ENCODE data around the gene AMFR.

DNA sequence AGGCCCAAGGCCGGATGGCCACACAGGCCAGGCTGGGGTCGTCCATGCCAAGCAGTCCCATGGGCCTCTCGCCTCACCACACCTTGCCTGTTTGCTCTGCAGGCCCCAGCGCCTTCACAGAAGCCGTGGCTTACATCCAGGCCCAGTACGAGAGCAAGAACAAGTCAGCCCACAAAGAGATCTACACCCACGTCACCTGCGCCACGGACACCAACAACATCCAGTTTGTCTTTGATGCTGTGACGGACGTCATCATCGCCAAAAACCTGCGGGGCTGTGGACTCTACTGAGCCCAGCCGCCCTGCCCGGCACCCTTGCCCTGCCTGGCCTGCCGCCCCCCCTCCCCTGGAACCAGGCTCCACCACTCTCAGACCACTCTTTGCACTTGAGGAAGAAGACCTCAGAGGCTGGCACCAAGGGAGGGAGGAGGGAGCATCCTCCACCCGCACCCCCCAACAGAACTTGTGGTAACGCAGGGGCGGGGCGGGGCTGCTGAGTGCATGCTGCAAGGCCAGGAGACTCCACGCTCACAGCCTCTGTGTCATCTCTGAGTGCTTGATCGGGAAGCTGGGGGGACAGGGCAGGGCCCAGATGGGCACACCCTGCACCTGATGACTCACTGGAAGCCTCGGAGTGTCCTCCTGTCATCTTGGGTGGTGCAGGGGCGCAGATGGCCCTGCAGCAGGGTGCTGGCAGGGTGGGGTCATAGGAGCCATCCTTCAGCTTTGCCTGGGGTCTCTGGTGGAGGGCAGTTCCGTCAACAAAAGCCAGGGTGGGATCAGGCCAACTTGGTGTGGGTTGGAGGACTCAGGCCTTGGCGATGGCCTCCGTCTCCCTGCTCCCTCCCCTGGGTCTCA is 81.5 kb downstream of the AMFR start:
- TF ChIP-seq, protein P1, sequence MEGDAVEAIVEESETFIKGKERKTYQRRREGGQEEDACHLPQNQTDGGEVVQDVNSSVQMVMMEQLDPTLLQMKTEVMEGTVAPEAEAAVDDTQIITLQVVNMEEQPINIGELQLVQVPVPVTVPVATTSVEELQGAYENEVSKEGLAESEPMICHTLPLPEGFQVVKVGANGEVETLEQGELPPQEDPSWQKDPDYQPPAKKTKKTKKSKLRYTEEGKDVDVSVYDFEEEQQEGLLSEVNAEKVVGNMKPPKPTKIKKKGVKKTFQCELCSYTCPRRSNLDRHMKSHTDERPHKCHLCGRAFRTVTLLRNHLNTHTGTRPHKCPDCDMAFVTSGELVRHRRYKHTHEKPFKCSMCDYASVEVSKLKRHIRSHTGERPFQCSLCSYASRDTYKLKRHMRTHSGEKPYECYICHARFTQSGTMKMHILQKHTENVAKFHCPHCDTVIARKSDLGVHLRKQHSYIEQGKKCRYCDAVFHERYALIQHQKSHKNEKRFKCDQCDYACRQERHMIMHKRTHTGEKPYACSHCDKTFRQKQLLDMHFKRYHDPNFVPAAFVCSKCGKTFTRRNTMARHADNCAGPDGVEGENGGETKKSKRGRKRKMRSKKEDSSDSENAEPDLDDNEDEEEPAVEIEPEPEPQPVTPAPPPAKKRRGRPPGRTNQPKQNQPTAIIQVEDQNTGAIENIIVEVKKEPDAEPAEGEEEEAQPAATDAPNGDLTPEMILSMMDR (IDR thresholded peaks at IDR 0.05) = no peak
- no peak for TF ChIP-seq POLR2A (IDR thresholded peaks at IDR 0.05)
- no peak for TF ChIP-seq EP300 (IDR thresholded peaks at IDR 0.05)
